Activated T-helper 17 cell treated with anti-CD3 and anti-CD28 coated beads, Interleukin-2, amount 50 U/mL, for 72 hours (primary cell): ENCODE data around the gene HOXB2. TPM values are rescaled to one million over a fixed set of nuclear protein-coding genes. Genes with fewer than 3 reads are reported as not detected.

Experiments used
- ATAC-seq: fragments of 150-1000 bp; cut with Tn5 transposase; replicated peaks from 2 replicates; pipeline ENCODE4 v1.10.0; 2021; ENCODE audit warnings: mild to moderate bottlenecking, moderate library complexity
- H3K27ac Mint-ChIP-seq: one replicate; pipeline ENCODE4 v1.8.0; 2022; ENCODE audit warnings: mixed read lengths
- H3K27me3 Mint-ChIP-seq: one replicate; pipeline ENCODE4 v1.8.0; 2022; ENCODE audit warnings: mixed read lengths
- H3K36me3 Mint-ChIP-seq: one replicate; pipeline ENCODE4 v1.8.0; 2022; ENCODE audit warnings: low read depth, mild to moderate bottlenecking, mixed read lengths
- H3K4me1 Mint-ChIP-seq: one replicate; pipeline ENCODE4 v1.8.0; 2022; ENCODE audit warnings: mixed read lengths
- H3K4me3 Mint-ChIP-seq: one replicate; pipeline ENCODE4 v1.8.0; 2022; ENCODE audit warnings: mild to moderate bottlenecking, mixed read lengths
- H3K9me3 Mint-ChIP-seq: one replicate; pipeline ENCODE4 v1.8.0; 2022; ENCODE audit warnings: mixed read lengths
- total RNA-seq, 2 donors: library from RNA; stranded (reverse); gene quantifications; one replicate each; pipeline ENCODE4 v1.2.3, GENCODE V29; 2022

Gene HOXB2
- 10 to 100 TPM in 1 of 2 donors, 1 to 10 TPM in 1; 2.0 to 15.3 TPM for total RNA-seq

DNA sequence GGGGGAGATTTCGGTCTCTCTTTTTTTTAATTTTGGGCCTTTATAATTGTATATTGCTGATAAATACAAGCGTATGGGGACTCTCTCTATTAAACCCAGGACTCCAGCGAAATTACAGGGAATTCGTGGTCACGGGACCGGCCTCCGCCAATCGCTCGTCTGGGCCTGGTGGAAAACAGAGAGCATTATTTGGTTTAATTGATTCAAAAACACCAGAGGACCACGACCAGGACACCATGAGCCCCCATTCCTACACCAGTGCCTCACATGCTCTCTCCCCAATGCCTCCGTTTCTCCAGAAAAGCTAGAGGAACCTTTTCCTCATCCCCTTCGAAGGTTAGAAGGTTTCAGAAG lies at the start of gene HOXB2:
HOXB2 (minus strand) TSS at position 88 of the 354 bp plus-strand sequence. CDS start 198 bp downstream, outside the sequence.
- Mint-ChIP-seq H3K36me3 (peaks cover 23% of the 10 kb centered on the region), H3K9me3 (no peaks in the 10 kb centered on the region), H3K27ac (peak within 1 kb of the TSS; percentile 88), H3K4me3 (peak within 1 kb of the TSS; percentile 98), H3K4me1 (peaks cover 17% of the 10 kb centered on the region), H3K27me3 (peaks cover 6% of the 10 kb centered on the region)
- ATAC-seq = no peak

DNA sequence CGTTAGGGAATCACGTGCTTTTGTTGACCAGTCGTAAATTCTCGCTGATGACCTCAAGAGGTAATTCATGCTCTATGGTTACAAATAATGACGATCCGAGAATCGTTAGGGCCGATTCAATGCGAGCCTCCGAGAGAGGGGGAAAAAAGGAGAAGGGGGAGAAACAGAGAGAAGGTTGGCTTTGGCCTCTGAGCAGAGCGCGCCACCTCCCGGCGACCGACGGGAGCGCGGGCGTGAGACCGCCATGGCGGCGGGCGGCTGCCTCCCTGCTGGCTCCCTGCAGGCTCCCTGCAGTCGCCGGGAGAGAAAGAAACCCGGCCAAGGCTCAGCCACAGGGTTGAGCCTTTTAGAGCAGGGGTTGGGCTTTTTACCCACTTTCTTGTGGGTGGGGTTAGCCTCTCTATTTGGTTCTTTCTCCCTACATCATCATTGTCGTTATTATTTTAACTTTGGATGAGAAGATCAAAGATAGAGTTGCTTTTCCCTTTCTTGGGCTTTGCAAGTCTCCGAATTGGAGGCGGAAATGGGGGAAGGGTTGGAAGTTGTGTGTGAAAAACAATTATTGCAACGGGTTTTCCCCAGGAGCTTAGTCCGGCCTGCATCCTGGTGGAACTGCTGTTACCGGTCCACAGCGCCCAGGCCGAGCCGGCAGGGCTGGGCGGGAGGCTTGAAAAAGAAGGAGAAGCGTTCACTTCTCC lies 49.1 kb upstream of the HOXB2 start:
- Mint-ChIP-seq H3K4me1 (peaks cover 16% of the 10 kb centered on the region), H3K36me3 (no peaks in the 10 kb centered on the region), H3K4me3 (peak overlapping the region; percentile 82)

DNA sequence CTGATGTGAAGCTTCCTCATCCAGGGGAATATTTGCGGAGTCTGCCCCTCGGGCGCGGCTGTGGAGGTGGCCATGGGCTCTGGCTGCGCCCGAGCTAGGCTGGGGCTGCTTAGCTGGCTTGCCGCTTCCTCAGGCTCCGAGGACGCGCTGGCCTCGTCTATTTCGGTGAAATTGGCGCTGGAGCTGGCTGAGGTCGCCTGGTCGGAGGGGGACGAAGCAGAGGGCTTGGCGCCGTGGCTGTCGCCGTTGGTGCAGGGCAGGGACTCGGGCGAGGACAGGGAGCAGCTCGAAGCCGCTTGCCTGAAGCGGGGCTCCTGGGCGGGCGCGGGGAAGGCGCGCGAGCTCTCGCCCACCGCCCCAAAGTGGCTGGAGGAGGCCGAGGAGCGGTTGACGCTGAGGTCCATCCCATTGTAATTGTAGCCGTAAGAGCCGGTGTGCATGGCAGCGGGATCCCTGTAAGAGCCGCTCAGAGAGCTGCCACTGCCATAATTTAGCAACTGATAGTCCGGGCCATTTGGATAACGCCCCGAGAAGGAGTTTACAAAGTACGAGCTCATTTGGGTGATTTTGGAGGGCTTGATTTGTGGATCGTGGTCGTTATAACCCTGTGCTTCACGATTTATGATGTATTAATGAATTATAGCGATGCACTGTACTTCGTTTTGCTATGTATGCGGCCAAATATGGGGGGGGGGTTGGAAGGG lies 48.4 kb upstream of the HOXB2 start, which contains the start of gene HOXB5:
HOXB5 (minus strand) TSS at position 654 of the 704 bp plus-strand sequence; CDS start at position 557, 97 bp downstream.
- ATAC-seq = peak; percentile 40
- H3K27ac Mint-ChIP-seq = no peak within 1 kb of the TSS
- H3K9me3 Mint-ChIP-seq = no peaks in the 10 kb centered on the region

More for the DNA sequence above, 49.1 kb upstream of the HOXB2 start:
- Mint-ChIP-seq H3K27me3 (peaks cover 70% of the 10 kb centered on the region), H3K9me3 (no peaks in the 10 kb centered on the region), H3K27ac (no peak overlapping the region)
- ATAC-seq = peak; percentile 67

DNA sequence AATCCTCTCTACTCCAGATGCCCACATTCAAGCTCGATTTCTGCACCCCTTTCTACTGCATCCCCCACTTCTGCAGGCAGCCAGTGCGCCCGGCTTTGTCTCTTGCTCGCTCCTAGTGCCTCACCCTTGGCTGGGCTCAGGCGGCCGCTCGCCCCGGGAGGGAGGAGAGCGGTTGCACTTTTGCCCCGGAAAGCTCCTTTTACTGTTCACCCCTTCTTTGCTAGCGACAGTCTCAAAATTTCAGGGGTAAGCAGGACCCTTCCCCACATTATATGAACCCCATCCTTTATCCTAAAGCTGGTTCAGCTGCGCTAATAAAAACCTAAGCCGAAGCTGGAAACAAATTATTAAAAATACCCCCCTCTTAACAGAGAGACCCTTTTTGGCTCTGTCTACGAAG lies 47.7 kb upstream of the HOXB2 start:
- H3K36me3 Mint-ChIP-seq = no peaks in the 10 kb centered on the region
- no peaks in the 10 kb centered on the region for H3K9me3 Mint-ChIP-seq
- H3K4me1 Mint-ChIP-seq = peaks cover 11% of the 10 kb centered on the region
- H3K27ac Mint-ChIP-seq = no peak overlapping the region
- peak; percentile 46 for ATAC-seq
- H3K4me3 Mint-ChIP-seq = peak overlapping the region; percentile 82
- peaks cover 69% of the 10 kb centered on the region for H3K27me3 Mint-ChIP-seq

More for the DNA sequence above, 48.4 kb upstream of the HOXB2 start, which contains the start of gene HOXB5:
- Mint-ChIP-seq H3K4me3 (peak within 1 kb of the TSS; percentile 82), H3K36me3 (no peaks in the 10 kb centered on the region), H3K4me1 (peaks cover 16% of the 10 kb centered on the region), H3K27me3 (peaks cover 70% of the 10 kb centered on the region)

DNA sequence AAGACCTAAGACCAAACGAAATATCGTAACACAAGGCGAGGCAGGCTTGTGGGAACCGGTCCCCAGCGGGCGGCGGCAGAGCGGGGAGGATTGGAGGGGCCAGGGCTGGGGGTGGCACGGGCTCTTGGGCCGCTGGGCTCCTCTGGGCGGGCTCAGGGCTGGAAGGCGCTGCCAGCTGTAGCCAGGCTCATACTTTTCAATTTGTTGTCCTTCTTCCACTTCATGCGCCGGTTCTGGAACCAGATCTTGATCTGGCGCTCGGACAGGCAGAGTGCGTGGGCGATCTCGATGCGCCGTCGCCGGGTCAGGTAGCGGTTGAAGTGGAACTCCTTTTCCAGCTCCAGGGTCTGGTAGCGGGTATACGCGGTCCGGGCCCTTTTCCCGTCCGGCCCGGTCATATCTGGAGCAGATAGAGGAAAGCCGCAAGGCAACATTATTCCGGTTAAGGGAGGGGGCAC lies 47.2 kb upstream of the HOXB2 start:
- H3K4me1 Mint-ChIP-seq = peaks cover 11% of the 10 kb centered on the region
- H3K36me3 Mint-ChIP-seq = no peaks in the 10 kb centered on the region
- peaks cover 69% of the 10 kb centered on the region for H3K27me3 Mint-ChIP-seq
- no peak overlapping the region for H3K27ac Mint-ChIP-seq
- H3K4me3 Mint-ChIP-seq = peak overlapping the region; percentile 82
- ATAC-seq = no peak
- no peaks in the 10 kb centered on the region for H3K9me3 Mint-ChIP-seq

DNA sequence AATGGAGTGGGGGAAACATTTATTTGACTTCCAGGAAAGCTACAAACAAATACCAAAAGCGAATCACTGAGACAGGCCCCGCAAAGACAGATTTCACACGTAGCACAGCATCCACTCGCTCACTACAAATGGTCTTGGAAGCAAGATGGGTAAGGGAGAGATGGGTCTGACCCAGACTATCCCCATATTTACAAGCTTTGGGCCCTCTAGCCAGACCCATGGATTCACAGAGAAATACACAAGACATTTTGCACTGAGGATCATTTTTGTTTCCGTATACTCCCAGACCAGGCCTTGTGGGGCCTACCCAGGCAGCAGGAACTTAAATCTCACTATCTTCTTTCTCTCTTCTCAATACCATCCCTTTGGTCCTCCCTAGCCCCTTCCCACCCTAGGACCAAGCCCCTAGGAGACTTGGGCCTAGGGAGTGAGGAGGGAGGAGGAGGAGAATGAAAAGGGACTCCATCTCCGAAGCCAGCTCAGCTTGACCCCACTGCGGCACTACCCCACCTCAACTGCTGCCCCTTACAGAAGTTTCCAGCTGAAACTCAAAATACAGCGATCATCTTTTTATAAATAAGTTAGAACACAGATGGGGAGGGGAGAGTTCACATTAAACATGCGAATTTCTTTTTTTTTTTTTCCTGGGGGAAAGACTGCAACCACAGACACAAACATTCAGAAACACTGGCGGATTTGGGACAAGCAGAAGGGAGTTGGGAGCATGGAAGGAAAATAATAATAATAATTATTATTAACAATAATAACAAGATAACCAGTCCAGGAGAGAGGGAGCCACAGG lies 46.5 kb upstream of the HOXB2 start:
- H3K27me3 Mint-ChIP-seq = peaks cover 67% of the 10 kb centered on the region
- no peak overlapping the region for H3K4me3 Mint-ChIP-seq
- H3K9me3 Mint-ChIP-seq = no peaks in the 10 kb centered on the region
- H3K36me3 Mint-ChIP-seq = no peaks in the 10 kb centered on the region
- ATAC-seq = no peak
- H3K4me1 Mint-ChIP-seq = peaks cover 11% of the 10 kb centered on the region
- no peak overlapping the region for H3K27ac Mint-ChIP-seq

DNA sequence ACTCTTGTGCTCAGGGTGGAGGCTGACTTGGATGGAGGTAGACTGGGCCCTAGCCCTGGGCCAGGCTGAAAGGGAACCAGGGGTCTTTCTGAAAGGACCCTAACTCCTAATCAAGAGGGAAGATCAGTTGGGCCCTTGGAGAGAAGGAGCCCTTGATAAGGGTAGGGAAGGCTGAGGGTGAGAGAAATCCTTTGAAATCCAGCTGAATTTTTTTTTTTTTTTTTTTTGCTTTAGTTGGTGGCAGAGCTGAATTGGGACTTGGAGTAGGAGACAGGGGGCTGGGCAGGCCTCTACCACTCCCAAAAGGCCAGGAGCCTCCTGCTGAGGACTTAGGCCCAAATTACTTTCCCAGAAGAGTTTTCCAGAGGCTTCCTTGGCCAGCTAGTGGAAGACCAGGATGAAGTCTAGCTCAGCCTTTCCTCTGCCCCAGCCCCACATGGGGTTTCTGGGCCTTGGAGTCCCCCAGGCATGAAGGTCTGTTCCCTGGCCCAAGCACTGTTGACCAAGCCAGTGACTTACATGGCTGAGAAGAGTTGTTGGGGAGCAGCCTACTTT lies 45.8 kb upstream of the HOXB2 start:
- Mint-ChIP-seq H3K27me3 (peaks cover 69% of the 10 kb centered on the region), H3K4me3 (no peak overlapping the region), H3K4me1 (peaks cover 14% of the 10 kb centered on the region), H3K27ac (no peak overlapping the region), H3K36me3 (no peaks in the 10 kb centered on the region), H3K9me3 (no peaks in the 10 kb centered on the region)
- no peak for ATAC-seq

DNA sequence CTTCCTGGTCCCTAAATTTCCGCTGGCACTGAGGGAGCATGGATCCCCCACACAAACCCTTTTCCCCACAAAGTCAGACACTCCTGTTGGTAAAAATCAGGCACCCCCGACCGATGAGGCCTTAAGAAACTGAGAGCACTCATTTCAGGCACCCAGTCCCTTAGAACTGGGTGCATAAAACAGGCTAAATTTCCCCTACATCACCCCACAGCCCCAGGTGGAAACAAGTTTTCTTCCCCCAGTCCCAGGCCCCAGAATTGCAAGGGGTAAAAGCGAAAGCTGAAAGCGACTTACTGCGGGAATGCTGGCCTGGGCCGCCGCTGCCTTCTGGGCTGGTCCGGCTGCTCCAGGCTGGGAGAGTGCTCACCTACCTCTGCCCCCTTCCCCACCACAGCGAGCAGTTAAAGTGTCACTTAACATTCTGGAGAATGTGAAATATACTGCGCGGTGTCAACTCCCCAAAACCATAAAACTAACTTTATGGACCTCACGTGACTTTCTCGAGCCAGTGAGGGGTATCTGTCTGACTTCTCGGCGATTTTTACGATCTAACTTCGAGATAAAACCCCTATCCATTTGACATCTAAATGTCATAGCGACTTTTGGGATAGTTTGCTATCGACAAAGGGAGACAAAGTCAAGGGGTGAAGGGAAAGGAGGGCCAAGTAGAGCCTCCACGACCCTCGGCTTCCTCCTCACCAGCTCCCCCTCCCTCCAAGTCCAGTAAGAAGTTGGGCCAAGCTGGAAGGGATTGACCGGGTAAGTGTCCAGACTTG lies 45.1 kb upstream of the HOXB2 start, which contains the start of gene HOXB3:
HOXB3 (minus strand) TSS at position 411 of the 776 bp plus-strand sequence. CDS start 37,767 bp downstream, outside the sequence.
- H3K36me3 Mint-ChIP-seq = no peaks in the 10 kb centered on the region
- H3K27ac Mint-ChIP-seq = no peak within 1 kb of the TSS
- ATAC-seq = no peak
- H3K4me1 Mint-ChIP-seq = peaks cover 19% of the 10 kb centered on the region
- no peak within 1 kb of the TSS for H3K4me3 Mint-ChIP-seq
- no peaks in the 10 kb centered on the region for H3K9me3 Mint-ChIP-seq
- peaks cover 66% of the 10 kb centered on the region for H3K27me3 Mint-ChIP-seq

DNA sequence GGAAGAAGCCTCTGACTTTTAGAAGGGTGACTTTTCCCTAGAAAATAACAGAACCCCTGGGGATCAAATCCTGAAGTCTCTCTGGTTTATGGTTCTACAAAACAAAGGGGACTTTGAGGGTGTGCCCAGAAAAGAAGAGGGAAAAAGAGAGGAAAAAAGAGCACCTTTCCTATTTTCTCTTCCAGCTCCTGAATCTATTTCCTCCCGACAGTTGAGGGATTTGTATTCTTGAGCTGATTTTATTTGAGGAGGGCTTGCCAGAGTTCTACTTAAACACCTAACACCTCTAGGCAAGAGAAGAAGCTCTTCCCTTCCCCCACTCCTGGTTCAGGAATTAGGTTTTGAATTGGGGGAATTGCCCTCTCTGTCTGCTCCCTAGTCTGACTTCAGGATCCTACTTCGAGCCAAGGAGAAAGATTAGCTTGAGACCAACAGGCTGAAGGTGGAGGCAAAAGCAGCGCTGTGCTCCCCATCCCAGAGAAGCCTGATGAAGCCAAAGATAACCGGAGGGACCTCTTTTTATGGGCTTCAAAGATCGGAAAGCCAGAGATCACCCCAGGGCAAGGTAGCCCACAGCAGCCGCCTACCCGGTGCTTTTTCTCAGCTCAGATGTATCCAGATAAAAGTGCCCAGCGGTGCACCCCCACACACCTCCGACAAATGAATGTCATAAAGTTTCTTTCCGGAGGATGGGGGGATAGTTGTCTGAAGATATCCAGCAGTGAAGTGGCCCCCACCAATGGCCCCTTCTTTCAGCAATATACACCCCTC lies 44.3 kb upstream of the HOXB2 start:
- no peak overlapping the region for H3K4me3 Mint-ChIP-seq
- no peaks in the 10 kb centered on the region for H3K36me3 Mint-ChIP-seq
- ATAC-seq = no peak
- H3K27ac Mint-ChIP-seq = no peak overlapping the region
- H3K9me3 Mint-ChIP-seq = no peaks in the 10 kb centered on the region
- peaks cover 22% of the 10 kb centered on the region for H3K4me1 Mint-ChIP-seq
- peaks cover 66% of the 10 kb centered on the region for H3K27me3 Mint-ChIP-seq

DNA sequence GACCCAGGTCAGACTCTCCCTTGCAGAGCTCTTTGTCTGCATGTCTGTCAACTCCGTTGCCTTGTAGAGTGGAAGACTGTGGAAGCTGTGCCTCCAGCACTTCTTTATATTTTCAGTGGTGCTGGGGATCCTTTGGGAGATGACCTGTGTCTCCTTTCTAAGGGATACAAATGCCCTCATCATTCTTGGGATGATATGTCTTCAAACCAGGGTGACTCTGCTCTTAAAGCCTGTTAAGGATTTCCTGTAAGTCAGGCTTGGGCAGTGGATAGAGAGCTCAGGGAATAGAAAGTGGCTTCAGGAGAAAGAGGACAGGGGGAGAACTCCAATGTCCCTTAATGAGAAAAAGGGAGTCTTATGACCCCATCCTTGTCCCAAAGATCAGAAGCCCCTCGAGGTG lies 43.6 kb upstream of the HOXB2 start:
- Mint-ChIP-seq H3K36me3 (no peaks in the 10 kb centered on the region), H3K4me3 (no peak overlapping the region), H3K4me1 (peaks cover 22% of the 10 kb centered on the region), H3K27ac (no peak overlapping the region), H3K27me3 (peaks cover 72% of the 10 kb centered on the region), H3K9me3 (no peaks in the 10 kb centered on the region)
- no peak for ATAC-seq

DNA sequence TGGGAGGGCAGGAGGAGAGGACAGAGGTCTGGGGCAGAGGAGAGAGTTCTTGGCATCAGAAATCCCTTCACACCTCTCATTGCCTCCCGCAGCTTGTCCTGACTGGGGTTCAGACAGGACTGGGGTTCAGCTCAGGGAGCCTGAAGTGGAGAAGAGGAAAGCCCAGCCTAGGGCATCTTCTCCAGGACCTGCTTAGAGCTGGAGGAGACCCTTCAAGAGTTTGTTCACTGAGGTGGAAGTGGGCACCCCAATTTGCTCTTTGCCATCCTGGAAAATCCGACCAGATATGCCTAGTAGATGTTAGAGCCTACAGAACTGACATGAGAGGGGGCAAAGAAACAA lies 43.1 kb upstream of the HOXB2 start:
- peaks cover 22% of the 10 kb centered on the region for H3K4me1 Mint-ChIP-seq

DNA sequence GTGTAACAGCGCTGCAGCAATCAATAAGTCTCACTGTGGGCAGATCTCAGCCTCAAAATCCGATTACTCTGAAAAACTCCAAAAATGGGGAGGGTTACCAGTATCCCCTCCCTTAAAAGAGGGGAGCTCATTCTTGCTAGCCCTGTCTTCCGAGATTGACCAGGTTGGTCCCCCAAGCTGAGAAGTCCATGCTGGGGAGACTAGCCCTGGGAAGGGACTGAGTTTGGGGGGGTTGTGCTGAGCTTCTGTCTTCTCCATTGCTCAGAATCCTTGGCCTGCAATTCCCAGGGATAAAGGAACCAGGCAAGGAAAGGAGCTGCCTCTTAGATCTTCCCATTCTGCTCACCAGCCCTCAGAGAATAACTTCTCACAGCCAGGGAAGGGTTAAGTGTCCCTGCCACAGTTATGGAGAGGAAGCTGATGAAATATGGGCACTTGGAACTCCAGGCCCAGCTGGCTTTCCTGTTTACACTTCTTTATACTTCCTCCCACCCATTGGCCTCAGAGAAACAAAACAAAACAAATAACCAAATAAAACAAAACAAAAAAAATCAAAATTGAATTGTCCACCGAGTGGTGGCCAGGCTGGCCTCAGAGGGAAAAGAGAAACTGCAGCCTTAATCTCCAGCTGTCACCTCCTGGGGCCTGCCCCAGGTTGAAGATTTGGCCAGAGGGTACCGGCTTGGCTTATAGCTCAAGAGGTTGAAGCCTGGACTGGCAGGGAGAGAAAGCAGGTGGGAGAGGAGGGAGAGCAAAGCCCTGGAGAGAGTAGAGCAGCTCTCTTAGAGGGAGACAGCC lies 42.6 kb upstream of the HOXB2 start:
- Mint-ChIP-seq H3K4me1 (peaks cover 16% of the 10 kb centered on the region), H3K27ac (no peak overlapping the region), H3K36me3 (no peaks in the 10 kb centered on the region), H3K9me3 (no peaks in the 10 kb centered on the region), H3K27me3 (peaks cover 75% of the 10 kb centered on the region), H3K4me3 (no peak overlapping the region)
- no peak for ATAC-seq

More for the DNA sequence above, 43.1 kb upstream of the HOXB2 start:
- Mint-ChIP-seq H3K4me3 (no peak overlapping the region), H3K9me3 (no peaks in the 10 kb centered on the region), H3K36me3 (no peaks in the 10 kb centered on the region), H3K27ac (no peak overlapping the region), H3K27me3 (peaks cover 75% of the 10 kb centered on the region)
- ATAC-seq = no peak
